Body of pancreas (tissue), 4 donors: ENCODE measurements around the gene PLA2G4B. TPM values are rescaled to one million over a fixed set of nuclear protein-coding genes. Genes with fewer than 3 reads are reported as not detected.

Experiments
- ATAC-seq: fragments of 150-250 bp; one replicate; pipeline ENCODE4 v1.9.1; 2016
- DNase-seq, 4 donors: peaks; one replicate each; pipeline ENCODE4 v3.0.0-alpha.2; 2019
- H3K27ac ChIP-seq, 4 donors: fragments of 200-600 bp; sonication (generic); 1 replicate in 3 of 4; 2 replicates in 1 of 4; pipeline versions ENCODE4 v1.5.1 to v1.6.1; 2016 to 2019; ENCODE audit warnings: mild to moderate bottlenecking in 1 of 4, mixed read lengths in 1 of 4, moderate library complexity in 1 of 4
- H3K27me3 ChIP-seq, 2 donors: fragments of 200-600 bp; sonication (generic); one replicate each; pipeline ENCODE4 v1.6.0; 2016; ENCODE audit warnings: mild to moderate bottlenecking in 1 of 2
- H3K36me3 ChIP-seq, 2 donors: fragments of 200-600 bp; sonication (generic); replicated peaks in 1 of 2; 2 replicates each; pipeline ENCODE4 v1.5.1; 2016; ENCODE audit warnings: low read depth in 2 of 2; ENCODE audit not compliant: insufficient read depth in 1 of 2
- H3K4me1 ChIP-seq: fragments of 200-600 bp; sonication (generic); one replicate; pipeline ENCODE4 v1.6.0; 2016
- H3K4me3 ChIP-seq, 2 donors: fragments of 200-600 bp; sonication (generic); 1 replicate in 1 of 2; 2 replicates in 1 of 2; pipeline ENCODE4 v1.5.1; 2016 to 2019
- H3K9me3 ChIP-seq, 3 donors: fragments of 200-600 bp; sonication (generic); 1 replicate in 2 of 3; 2 replicates in 1 of 3; pipeline ENCODE4 v1.5.1; 2016
- POLR2A ChIP-seq, 3 donors: fragments of 450-650 bp; IDR thresholded peaks; one replicate each; pipeline ENCODE4 v1.6.1; 2016; ENCODE audit warnings: antibody characterized with exemption in 3 of 3, mild to moderate bottlenecking in 2 of 3
- WGBS, 2 donors: methylation state at CpG; one replicate each; pipeline ENCODE4 v1.1.5; 2017; 5-methylcytosine and 5-hydroxymethylcytosine counted together
- intact Hi-C: fragments of 100-400 bp; cut with DNase I; formaldehyde crosslinking; loops from one replicate; pipeline ENCODE4 v1.15.1; 2023
- total RNA-seq, 2 donors: library from RNA; depleted of rRNA; stranded (reverse); fragments of >200 nt; gene quantifications; one replicate each; pipeline ENCODE4 v1.1.0, GENCODE V29; 2016
- TF ChIP-seq, protein P1 (sequence below), 7 experiments: fragments of 450-650 bp in 4 of 7; fragments of 200-600 bp in 3 of 7; sonication (generic) in 3 of 7; IDR thresholded peaks; one replicate each; pipeline ENCODE4 v1.5.1; 2016 to 2019; ENCODE audit warnings: antibody characterized with exemption in 7 of 7

PLA2G4B gene
- total RNA-seq, 2 donors from 2014 or later = 17.4 to 18.1 TPM

DNA sequence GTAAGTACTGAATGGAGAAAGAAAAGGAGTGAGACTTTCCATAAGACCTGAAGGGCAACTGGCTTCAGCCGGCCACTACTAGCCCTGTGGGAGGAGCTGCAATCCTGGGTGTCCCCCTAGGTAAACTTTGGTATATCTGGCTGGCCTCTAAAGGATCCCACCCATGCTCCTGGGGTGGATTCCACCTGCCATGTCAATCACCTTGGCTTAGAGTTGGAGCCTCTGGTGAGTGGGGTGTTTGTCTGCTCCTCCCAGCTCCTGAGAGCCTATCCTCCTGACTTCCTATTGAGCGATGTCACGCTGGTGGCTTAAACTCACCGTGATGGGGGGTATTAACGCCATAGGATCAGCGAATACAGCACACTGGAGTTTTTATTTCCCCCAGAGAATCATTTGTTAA, 52.6 kb downstream of the PLA2G4B start:
- intact Hi-C loops = no loop called here
- 81 to 100% methylated on average over 6 of the region's 6 CpGs for WGBS, 2 donors

DNA sequence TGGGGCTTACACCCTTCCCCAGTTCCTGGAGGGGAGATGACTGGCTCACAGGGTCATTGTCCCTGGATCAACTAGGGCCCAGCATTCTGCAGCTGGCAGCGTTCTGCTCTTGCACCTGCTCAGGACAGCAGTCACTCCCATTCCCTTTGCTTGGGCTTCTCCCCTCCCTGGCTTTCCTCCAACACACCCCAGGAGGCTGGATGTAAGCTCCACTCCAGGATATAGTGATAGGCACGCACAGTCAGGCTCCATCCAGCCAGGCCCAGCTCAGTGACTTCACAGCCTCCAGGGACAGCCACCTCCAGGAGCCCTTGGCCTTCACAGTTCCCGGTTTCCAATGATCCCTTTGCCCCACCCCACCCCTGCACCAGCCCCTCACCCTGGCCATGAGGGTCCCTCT, 53.3 kb downstream of the PLA2G4B start:
- intact Hi-C loops = no loop called here
- WGBS, 2 donors = 21 to 41% methylated on average over 2 to 3 of the region's 3 CpGs
- ATAC-seq = no peak
- H3K36me3 ChIP-seq = no peaks in the 10 kb centered on the region
- DNase-seq = peak in 3 of 4 donors; percentile 51 to 85 (median 63)
- H3K27ac ChIP-seq = peak overlapping the region in 3 of 4 donors; percentile 62 to 79 (median 68)
- TF ChIP-seq, protein P1, sequence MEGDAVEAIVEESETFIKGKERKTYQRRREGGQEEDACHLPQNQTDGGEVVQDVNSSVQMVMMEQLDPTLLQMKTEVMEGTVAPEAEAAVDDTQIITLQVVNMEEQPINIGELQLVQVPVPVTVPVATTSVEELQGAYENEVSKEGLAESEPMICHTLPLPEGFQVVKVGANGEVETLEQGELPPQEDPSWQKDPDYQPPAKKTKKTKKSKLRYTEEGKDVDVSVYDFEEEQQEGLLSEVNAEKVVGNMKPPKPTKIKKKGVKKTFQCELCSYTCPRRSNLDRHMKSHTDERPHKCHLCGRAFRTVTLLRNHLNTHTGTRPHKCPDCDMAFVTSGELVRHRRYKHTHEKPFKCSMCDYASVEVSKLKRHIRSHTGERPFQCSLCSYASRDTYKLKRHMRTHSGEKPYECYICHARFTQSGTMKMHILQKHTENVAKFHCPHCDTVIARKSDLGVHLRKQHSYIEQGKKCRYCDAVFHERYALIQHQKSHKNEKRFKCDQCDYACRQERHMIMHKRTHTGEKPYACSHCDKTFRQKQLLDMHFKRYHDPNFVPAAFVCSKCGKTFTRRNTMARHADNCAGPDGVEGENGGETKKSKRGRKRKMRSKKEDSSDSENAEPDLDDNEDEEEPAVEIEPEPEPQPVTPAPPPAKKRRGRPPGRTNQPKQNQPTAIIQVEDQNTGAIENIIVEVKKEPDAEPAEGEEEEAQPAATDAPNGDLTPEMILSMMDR (IDR thresholded peaks at IDR 0.05) = no peak
- no peak for TF ChIP-seq POLR2A (IDR thresholded peaks at IDR 0.05)
- peaks cover 40% of the 10 kb centered on the region for H3K4me1 ChIP-seq
- H3K9me3 ChIP-seq = no peaks in the 10 kb centered on the region
- no peaks in the 10 kb centered on the region for H3K27me3 ChIP-seq
- no peak overlapping the region for H3K4me3 ChIP-seq

More for the DNA sequence above, 52.6 kb downstream of the PLA2G4B start:
- Histone ChIP-seq H3K36me3 (no peaks in the 10 kb centered on the region), H3K9me3 (no peaks in the 10 kb centered on the region), H3K4me3 (no peak overlapping the region), H3K27me3 (no peaks in the 10 kb centered on the region), H3K4me1 (peaks cover 40% of the 10 kb centered on the region), H3K27ac (peak overlapping the region in 1 of 4 donors; percentile 79)
- no peak for ATAC-seq
- no peak for DNase-seq
- no peak for TF ChIP-seq POLR2A (IDR thresholded peaks at IDR 0.05)
- TF ChIP-seq, protein P1 (IDR thresholded peaks at IDR 0.05) = no peak

DNA sequence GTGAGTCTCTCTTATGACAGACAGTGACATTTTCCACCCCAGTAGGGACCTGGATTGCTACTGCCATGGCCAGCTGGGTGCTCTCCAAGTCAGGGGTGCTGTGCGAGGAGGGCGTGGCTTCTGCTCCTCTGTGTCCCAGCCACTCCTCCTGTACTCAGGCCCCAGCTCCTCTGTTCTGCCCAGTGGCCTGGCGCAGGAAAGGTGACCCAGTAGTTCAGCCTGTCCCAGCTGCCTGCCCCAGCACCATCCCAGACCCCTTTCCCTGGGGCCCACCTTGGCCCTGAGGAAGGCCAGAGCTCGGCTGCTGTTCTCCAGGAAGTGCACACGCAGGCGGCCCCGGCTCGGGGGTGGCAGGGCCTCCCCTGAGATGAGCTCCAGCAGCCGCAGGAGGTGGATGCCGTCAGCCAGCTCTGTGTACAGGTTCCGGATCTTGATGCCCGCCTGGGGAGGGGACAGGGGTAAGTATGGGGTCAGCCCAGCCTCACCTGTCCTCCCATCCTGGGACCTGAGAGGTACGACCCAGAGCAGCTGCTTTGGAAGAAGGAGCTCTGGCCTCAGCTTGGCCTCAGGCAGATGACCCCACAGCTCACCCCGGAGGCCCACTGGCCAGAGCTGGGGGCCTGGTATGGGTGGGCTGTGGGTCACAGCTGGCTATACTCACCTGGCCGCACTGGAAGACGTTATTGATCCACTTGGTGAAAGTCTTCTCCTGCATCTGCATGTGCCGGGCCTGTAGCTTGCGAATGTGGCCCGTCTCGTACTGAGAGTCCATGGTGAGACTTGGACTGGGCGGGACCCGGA, 54.2 kb downstream of the PLA2G4B start:
- Histone ChIP-seq H3K27ac (peak overlapping the region in 3 of 4 donors; percentile 62 to 79 (median 68)), H3K36me3 (no peaks in the 10 kb centered on the region), H3K27me3 (no peaks in the 10 kb centered on the region), H3K4me1 (peaks cover 40% of the 10 kb centered on the region), H3K9me3 (no peaks in the 10 kb centered on the region), H3K4me3 (no peak overlapping the region)
- DNase-seq (peak; percentile 91 to 98 (median 95)), ATAC-seq (peak; percentile 89)
- 31 to 58% methylated on average over 7 to 18 of the region's 22 CpGs for WGBS, 2 donors
- intact Hi-C loops = no loop called here
- TF ChIP-seq, protein P1 (IDR thresholded peaks at IDR 0.05) = no peak
- TF ChIP-seq POLR2A (IDR thresholded peaks at IDR 0.05) = peak; percentile 20 to 70 (median 52)

DNA sequence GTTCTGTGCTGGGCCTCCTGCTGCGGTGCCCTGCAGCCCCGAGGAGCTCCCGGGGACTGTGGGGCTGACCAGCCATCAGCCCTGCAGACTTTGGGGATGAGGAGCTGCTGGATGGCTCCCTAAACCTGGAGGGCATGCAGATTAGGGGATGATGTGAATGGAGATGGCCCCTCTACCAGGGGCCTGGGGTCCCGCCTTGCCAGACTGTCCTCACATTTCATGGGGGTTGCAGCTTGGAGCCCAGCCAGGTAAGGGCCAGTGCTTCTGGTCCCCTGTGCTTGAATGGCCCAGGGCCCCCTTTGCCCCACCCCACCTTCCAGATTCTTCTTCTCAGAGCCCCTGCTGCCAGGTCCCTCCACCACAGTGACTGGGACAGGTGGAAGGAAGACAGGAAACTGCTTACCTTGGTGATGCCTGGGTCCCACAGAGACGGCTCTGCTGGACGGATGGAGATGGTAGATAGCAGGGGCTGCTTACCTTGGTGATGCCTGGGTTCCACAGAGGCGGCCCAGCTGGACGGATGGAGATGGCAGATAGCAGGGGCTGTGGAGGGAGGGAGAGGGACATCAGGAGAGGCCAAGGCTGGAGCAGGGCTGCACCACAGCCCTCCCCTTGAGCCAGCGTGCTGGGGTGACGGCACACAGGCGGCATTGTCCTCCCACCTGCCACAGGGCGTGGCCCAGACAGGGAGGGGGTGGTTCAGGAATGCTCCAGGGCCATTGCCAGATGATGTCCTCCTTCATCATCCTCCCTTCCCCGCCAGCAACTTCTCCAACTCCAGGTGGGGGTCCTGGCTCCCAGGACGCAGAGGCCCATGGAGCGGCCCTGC, 55.0 kb downstream of the PLA2G4B start, which contains the start of gene SPTBN5:
TSS of gene SPTBN5 (minus strand) at position 632 of the 829 bp plus-strand sequence. CDS start at position 76, 556 bp downstream.
- no peaks in the 10 kb centered on the region for H3K9me3 ChIP-seq
- intact Hi-C loops = no loop called here
- 79 to 91% methylated on average over 3 to 15 of the region's 15 CpGs for WGBS, 2 donors
- H3K27ac ChIP-seq = peak within 1 kb of the TSS in 3 of 4 donors; percentile 62 to 79 (median 68)
- no peaks in the 10 kb centered on the region for H3K27me3 ChIP-seq
- H3K36me3 ChIP-seq = no peaks in the 10 kb centered on the region
- ATAC-seq (no peak), DNase-seq (no peak)
- TF ChIP-seq, protein P1 (IDR thresholded peaks at IDR 0.05) = no peak
- H3K4me1 ChIP-seq = peaks cover 40% of the 10 kb centered on the region
- H3K4me3 ChIP-seq = no peak within 1 kb of the TSS
